ENCODE measurements around the gene DTD1.

The DTD1 gene

DNA sequence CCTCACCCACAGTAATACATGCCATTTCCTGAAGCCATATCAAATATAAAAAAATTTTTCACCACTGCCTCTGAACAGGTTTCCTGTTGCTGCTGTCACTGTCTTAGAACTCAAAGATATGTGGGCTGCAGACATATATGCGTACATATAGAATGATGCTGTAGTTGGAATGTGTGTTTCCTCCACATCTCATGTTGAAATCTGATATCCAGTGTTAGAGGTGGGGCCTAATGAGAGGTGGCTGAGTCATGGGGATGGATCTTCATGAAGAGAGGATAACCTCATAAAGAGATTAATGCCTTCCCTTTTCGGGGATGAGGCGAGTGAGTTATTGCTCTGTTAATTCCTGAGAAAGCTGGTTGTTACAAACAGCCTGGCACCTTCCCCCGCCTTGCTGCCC, 218.0 kb downstream of the DTD1 start:
- no peak for DNase-seq

DNA sequence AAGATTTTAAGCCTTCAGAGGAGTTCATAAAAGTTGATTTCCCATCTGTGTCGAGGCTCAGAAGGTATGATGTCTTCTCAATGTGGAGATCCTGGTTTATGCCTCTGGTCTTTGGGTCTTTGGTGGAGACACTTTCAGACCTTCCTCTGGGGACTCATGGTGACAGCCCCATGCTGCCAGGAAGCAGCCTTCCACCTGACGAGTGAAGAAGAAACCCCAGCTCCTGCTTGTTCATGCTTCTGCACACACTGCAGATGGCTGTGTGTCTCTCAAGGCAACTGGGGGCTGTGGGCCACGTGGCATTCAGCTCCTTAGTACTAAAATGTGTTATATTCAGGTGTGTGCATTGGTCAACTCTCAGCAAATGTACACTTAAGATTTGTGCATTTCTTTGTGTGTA, 220.9 kb downstream of the DTD1 start:
- DNase-seq, result no peak

DNA sequence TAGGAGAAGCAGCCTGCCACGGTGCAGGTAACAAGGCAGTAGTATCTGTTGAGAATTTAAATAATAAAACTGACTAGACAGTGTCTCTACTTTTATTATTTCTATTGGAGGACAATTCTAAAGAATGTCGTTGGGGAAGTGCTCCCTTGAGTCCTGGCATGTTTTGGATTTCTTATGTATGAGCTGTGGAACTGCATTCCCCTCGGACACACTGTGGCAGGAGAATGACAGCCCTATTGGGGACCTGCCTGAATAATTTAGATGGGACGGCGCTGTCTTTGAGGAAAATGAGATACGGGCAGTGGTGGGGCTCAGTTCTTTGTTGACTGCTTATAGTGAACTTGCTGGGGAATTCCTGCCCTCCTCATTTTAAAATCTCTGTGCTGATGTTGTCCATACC, 223.3 kb downstream of the DTD1 start:
- no peak for DNase-seq

DNA sequence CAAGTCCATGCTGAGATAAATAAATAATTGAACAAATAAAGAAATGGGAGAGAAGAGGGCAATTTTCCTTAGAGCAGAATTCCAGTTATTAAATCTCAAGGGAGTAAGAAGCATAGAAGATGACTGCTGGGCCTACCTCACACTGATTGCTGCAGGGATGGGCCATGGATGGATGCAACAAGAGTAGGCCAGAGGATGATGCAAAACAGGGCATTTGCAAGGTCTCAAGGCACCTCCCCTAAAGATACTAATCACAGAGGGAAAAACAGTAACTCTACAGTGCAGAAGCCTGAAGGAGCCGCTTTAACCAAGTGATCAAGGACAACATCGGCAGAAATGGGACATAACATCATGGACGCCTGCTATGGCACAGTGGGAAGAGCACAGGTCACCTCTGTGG, 224.1 kb downstream of the DTD1 start:
- no peak for DNase-seq

DNA sequence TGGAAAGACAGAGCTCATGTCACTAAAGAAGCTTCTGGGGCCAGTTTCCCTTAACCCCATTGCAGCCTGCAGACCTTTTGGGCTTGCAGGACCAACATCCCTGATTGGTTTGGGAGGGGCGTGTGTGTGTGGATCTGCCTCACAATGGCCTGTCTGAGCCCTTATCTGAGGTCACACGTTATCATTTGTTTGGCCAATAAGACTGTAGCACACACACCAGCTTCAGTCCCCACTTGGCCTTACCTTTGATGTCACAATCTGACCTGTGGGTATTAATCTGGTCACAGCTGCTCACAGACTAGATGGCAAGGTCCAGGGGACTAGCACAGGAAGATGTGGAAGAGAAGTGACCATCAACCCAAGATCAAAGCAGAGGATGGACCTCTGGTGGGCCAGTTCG, 225.6 kb downstream of the DTD1 start, which contains the start of gene SCP2D1:
TSS of gene SCP2D1 (plus strand) at position 301 of the 400 bp plus-strand sequence. CDS start at position 334, 33 bp downstream.
- DNase-seq, result no peak

DNA sequence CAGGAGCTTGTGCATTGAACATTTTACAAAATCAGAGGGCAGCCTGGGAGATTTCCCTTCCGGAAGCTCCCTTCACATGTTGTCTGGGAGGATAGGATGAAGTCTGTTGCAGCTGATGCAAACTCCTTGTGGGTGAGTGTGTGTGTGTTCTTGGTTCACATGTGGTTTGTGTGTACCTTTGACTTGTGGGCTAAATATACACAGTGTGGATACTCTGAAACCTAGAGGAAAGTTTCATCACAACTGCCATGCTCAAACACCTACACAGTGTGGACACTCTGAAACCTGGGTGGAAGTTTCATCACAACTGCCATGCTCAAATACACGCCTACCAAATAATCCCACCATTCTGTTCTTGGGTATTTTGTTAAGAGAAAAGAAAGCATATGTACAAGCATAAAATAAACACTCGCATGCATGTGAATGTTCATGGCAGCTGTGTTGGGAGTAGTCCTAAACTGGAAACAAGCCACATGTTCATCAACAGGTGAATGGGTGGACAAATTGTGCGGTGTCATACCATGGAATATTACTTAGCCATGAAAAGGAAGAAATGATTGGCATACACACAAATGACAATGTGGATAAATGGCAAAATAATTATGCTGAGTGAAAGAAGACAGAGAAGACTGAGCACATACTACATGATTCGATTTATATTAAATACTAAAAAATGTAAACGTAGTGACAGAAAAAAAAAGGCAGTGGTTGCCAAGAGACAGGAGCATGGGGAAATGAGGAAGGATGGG, 227.5 kb downstream of the DTD1 start:
- no peak for DNase-seq
